GM12878 (cell line): Measurements from ENCODE around the gene INHBA. TPM values are rescaled to one million over a fixed set of nuclear protein-coding genes. Genes with fewer than 3 reads are reported as not detected.

ENCODE experiments used
- ATAC-seq: fragments of 200-7000 bp; cut with Tn5 transposase; 3 replicates; pipeline ENCODE4 v1.9.1; 2020; ENCODE audit warnings: mild to moderate bottlenecking, moderate library complexity
- BruUV-seq: library from RNA; stranded (reverse); fragments of 400-500 nt; replicated peaks from 2 replicates; lab custom pipeline; 2021; lab: Mats Ljungman, UMichigan
- CTCF ChIA-PET: fragments of 300-600 bp; sonication (Branson Sonifier 250); formaldehyde crosslinking; extraction: SDS; loops from one replicate; lab custom pipeline; 2021; ENCODE audit warnings: inconsistent platforms; lab: Yijun Ruan, JAX
- POLR2A ChIA-PET: fragments of 350-600 bp; formaldehyde crosslinking; extraction: SDS; loops from one replicate; lab custom pipeline; 2021; ENCODE audit warnings: inconsistent platforms; lab: Charles Lee
- RAD21 ChIA-PET: fragments of 300-600 bp; sonication (Branson Sonifier 250); formaldehyde crosslinking; loops from one replicate; lab custom pipeline; 2023; ENCODE audit warnings: antibody characterized with exemption; ENCODE audit not compliant: unreplicated experiment; lab: Charles Lee
- SMC1A ChIA-PET: fragments of 300-600 bp; sonication (Branson Sonifier 250); formaldehyde crosslinking; loops from one replicate; lab custom pipeline; 2023; ENCODE audit not compliant: unreplicated experiment, uncharacterized antibody; lab: Charles Lee
- DNase-seq: peaks from one replicate; pipeline ENCODE4 v3.0.0-alpha.2; 2011; ENCODE audit warnings: low read depth, low spot score
- FAIRE-seq: peaks from 3 replicates; lab custom pipeline; 2011; peaks lifted over from hg19 to GRCh38; lab: Jason Lieb, UNC
- H2AFZ ChIP-seq: 2 replicates; pipeline ENCODE4 v1.6.0; 2011; ENCODE audit warnings: low read depth, low read length, control low read depth; ENCODE audit not compliant: control insufficient read depth
- H3K27ac ChIP-seq: 2 replicates; pipeline ENCODE4 v1.5.1; 2011; ENCODE audit warnings: control low read depth; ENCODE audit not compliant: control insufficient read depth, insufficient read depth
- H3K27me3 ChIP-seq, 2 experiments: replicated peaks in 1 of 2; 2 replicates each; pipeline versions ENCODE4 v1.6.0 to v1.6.1; 2011; ENCODE audit warnings: low read length in 1 of 2; ENCODE audit not compliant: control insufficient read depth in 2 of 2, insufficient read depth in 2 of 2
- H3K36me3 ChIP-seq, 2 experiments: 2 replicates each; pipeline ENCODE4 v1.5.1; 2011; ENCODE audit warnings: low read length in 1 of 2; ENCODE audit not compliant: control insufficient read depth in 2 of 2, insufficient read depth in 2 of 2
- H3K4me1 ChIP-seq: 2 replicates; pipeline ENCODE4 v1.6.1; 2011; ENCODE audit warnings: mild to moderate bottlenecking, low read length, moderate library complexity, mixed read lengths; ENCODE audit not compliant: control insufficient read depth, insufficient read depth
- H3K4me2 ChIP-seq: 2 replicates; pipeline ENCODE4 v1.6.0; 2011; ENCODE audit warnings: control low read depth; ENCODE audit not compliant: control insufficient read depth, insufficient read depth
- H3K4me3 ChIP-seq: fragments of 200-600 bp; sonication (generic); 2 replicates; pipeline ENCODE4 v1.5.1; 2016
- H3K79me2 ChIP-seq: 2 replicates; pipeline ENCODE4 v1.6.0; 2011; ENCODE audit warnings: low read length; ENCODE audit not compliant: control insufficient read depth, insufficient read depth
- H3K9ac ChIP-seq: 2 replicates; pipeline ENCODE4 v1.8.0; 2011; ENCODE audit warnings: low read length, control low read depth, mixed read lengths; ENCODE audit not compliant: control insufficient read depth, insufficient read depth
- H3K9me3 ChIP-seq: replicated peaks from 3 replicates; pipeline ENCODE4 v1.5.1; 2011; ENCODE audit warnings: mild to moderate bottlenecking, low read length; ENCODE audit not compliant: control insufficient read depth, insufficient read depth
- H4K20me1 ChIP-seq: 2 replicates; pipeline ENCODE4 v1.6.0; 2011; ENCODE audit not compliant: control insufficient read depth, insufficient read depth
- CREB1 ChIP-seq: IDR thresholded peaks from 2 replicates; pipeline ENCODE4 v1.6.1; 2012; ENCODE audit warnings: low read depth, mild to moderate bottlenecking, inconsistent platforms
- E2F8 ChIP-seq: fragments of 450-650 bp; IDR thresholded peaks from 2 replicates; pipeline ENCODE4 v1.6.1; 2018; ENCODE audit warnings: mild to moderate bottlenecking, low read depth, moderate library complexity; ENCODE audit not compliant: partially characterized antibody
- HCFC1 ChIP-seq: fragments of 150-350 bp; IDR thresholded peaks from 2 replicates; pipeline ENCODE4 v1.6.1; 2014; ENCODE audit warnings: low read length
- IRF3 ChIP-seq: fragments of 450-650 bp; IDR thresholded peaks from 2 replicates; pipeline ENCODE4 v1.6.1; 2014; ENCODE audit warnings: mild to moderate bottlenecking
- MTA3 ChIP-seq: IDR thresholded peaks from 2 replicates; pipeline ENCODE4 v1.6.1; 2012; ENCODE audit warnings: low read length, inconsistent platforms, borderline replicate concordance
- RB1 ChIP-seq: fragments of 450-650 bp; formaldehyde crosslinking; IDR thresholded peaks from 2 replicates; pipeline ENCODE4 v1.6.1; 2017; ENCODE audit warnings: mild to moderate bottlenecking, borderline replicate concordance
- RBBP5 ChIP-seq: fragments of 200-600 bp; sonication (generic); conservative IDR thresholded peaks from 2 replicates; pipeline ENCODE4 v1.6.1; 2016
- USF2 ChIP-seq: IDR thresholded peaks from 2 replicates; pipeline ENCODE4 v1.6.1; 2011; ENCODE audit warnings: low read depth, low read length, improper control_type of control experiment, borderline replicate concordance
- ZBTB4 ChIP-seq: fragments of 450-650 bp; formaldehyde crosslinking; IDR thresholded peaks from 2 replicates; pipeline ENCODE4 v1.4.0; 2022; ENCODE audit warnings: mild to moderate bottlenecking, moderate library complexity
- ZNF384 ChIP-seq: IDR thresholded peaks from 2 replicates; pipeline ENCODE4 v1.6.1; 2012; ENCODE audit warnings: low read depth, mild to moderate bottlenecking, low read length, improper control_type of control experiment, borderline replicate concordance
- WGBS: methylation state at CpG from one replicate; pipeline ENCODE4 v1.1.6; 2016; ENCODE audit warnings: low lambda C conversion rate; ENCODE audit not compliant: insufficient replicate concordance, insufficient coverage; ENCODE audit errors: missing lambda C conversion rate; 5-methylcytosine and 5-hydroxymethylcytosine counted together
- in situ Hi-C: fragments of 300-500 bp; cut with MboI; formaldehyde crosslinking; loops from 9 replicates; pipeline ENCODE4 v1.14.3; 2018; ENCODE audit warnings: mixed read lengths
- intact Hi-C: fragments of 100-400 bp; cut with micrococcal nuclease; formaldehyde crosslinking; loops from one replicate; pipeline ENCODE4 v1.14.2; 2022; ENCODE audit not compliant: unreplicated experiment
- polyA plus RNA-seq, 11 experiments: library from polyadenylated mRNA; depleted of rRNA in 4 of 11; unstranded in 6 of 11; stranded (reverse) in 5 of 11; fragments of >200 nt; fragmentation: Nextera tagmentation in 4 of 11; fragmentation: Illumina TruSeq in 1 of 11; extraction: Ambion mirVana in 4 of 11; extraction: Trizol in 1 of 11; gene quantifications; 1 replicate in 1 of 11; 2 replicates in 10 of 11; pipeline versions ENCODE4 v1.2.1 to v1.2.3, GENCODE V29; 2011 to 2016; ENCODE audit warnings: inconsistent platforms in 2 of 11, missing spikeins in 2 of 11, low read depth in 1 of 11
- total RNA-seq, 4 experiments: library from RNA; depleted of rRNA in 3 of 4; stranded (reverse); fragments of >200 nt in 3 of 4; fragmentation: Illumina TruSeq in 1 of 4; extraction: Trizol in 1 of 4; gene quantifications; 2 replicates each; pipeline versions ENCODE4 v1.2.1 to v1.2.3, GENCODE V29; 2013 to 2021
- TF ChIP-seq, protein P1 (sequence below): IDR thresholded peaks from 2 replicates; pipeline ENCODE4 v1.6.1; 2012; ENCODE audit warnings: low read depth, low read length, improper control_type of control experiment
- TF ChIP-seq, protein P2 (sequence below): fragments of 450-650 bp; IDR thresholded peaks from 2 replicates; pipeline ENCODE4 v1.6.1; 2016; ENCODE audit warnings: mild to moderate bottlenecking

INHBA gene
- total and polyA plus RNA-seq, 10 of the 15 experiments (the other 5 are each of a cell fraction or from before 2014, with no cell fraction given), result 0.04 to 0.05 (median 0.05) TPM; not detected in 6

DNA sequence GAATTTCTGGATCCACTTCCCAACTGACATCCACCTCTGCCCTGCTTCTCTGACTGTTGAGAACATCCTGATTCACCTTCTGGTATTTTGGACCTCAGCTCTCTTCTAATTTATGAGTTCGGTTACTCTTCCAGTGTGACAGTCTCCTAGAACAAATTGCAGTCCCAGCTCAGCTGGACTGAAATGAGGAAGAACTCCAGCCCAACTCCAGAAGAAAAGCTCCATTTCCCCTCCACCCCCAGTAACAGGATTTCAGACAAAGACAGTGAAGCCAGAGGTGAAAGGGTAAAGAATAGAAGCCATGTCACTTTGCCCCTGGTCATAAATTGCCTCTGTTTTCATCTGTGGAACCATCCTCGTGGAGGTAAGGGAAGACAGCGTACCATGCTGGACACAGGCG, 26.2 kb upstream of the INHBA start:
- no peak overlapping the region for H3K9ac ChIP-seq
- ChIA-PET RAD21 (no interaction called here), SMC1A (interaction anchor here (0.7 kb wide), 1 partner anchor 165 kb away, joined by 3 read pairs; no protein-coding TSS in a partner anchor), POLR2A (no interaction called here), CTCF (interaction anchor here (1.0 kb wide), 1 partner anchor 11 kb away, joined by 3 read pairs; no protein-coding TSS in a partner anchor)
- WGBS, result 63% methylated on average over 4 of the region's 4 CpGs
- H3K4me3 ChIP-seq, result no peak overlapping the region
- no peaks in the 10 kb centered on the region for H3K79me2 ChIP-seq
- no peaks in the 10 kb centered on the region for H3K36me3 ChIP-seq
- no peak for ATAC-seq
- no peak overlapping the region for H2AFZ ChIP-seq
- H3K4me1 ChIP-seq, result peaks cover 7% of the 10 kb centered on the region
- in situ Hi-C loops, result no loop called here
- no peak for FAIRE-seq
- no peaks in the 10 kb centered on the region for H3K27me3 ChIP-seq
- no TSS peak for BruUV-seq
- H3K27ac ChIP-seq, result no peak overlapping the region
- H3K4me2 ChIP-seq, result no peak overlapping the region
- no peak for DNase-seq
- H3K9me3 ChIP-seq, result no peaks in the 10 kb centered on the region; the same call in 1 of the 3 replicates
- intact Hi-C loops, result no loop called here
- no peaks in the 10 kb centered on the region for H4K20me1 ChIP-seq
- TF ChIP-seq ZBTB4 (CRISPR knock-in tag) (no peak), RBBP5 (no peak), RB1 (no peak), MTA3 (no peak), USF2 (no peak), IRF3 (no peak), ZNF384 (no peak), E2F8 (no peak), HCFC1 (no peak), CREB1 (no peak)
- TF ChIP-seq, protein P1, sequence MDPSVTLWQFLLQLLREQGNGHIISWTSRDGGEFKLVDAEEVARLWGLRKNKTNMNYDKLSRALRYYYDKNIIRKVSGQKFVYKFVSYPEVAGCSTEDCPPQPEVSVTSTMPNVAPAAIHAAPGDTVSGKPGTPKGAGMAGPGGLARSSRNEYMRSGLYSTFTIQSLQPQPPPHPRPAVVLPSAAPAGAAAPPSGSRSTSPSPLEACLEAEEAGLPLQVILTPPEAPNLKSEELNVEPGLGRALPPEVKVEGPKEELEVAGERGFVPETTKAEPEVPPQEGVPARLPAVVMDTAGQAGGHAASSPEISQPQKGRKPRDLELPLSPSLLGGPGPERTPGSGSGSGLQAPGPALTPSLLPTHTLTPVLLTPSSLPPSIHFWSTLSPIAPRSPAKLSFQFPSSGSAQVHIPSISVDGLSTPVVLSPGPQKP, result no peak
- TF ChIP-seq, protein P2, sequence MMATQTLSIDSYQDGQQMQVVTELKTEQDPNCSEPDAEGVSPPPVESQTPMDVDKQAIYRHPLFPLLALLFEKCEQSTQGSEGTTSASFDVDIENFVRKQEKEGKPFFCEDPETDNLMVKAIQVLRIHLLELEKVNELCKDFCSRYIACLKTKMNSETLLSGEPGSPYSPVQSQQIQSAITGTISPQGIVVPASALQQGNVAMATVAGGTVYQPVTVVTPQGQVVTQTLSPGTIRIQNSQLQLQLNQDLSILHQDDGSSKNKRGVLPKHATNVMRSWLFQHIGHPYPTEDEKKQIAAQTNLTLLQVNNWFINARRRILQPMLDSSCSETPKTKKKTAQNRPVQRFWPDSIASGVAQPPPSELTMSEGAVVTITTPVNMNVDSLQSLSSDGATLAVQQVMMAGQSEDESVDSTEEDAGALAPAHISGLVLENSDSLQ, result no peak
